Omental fat pad (tissue), 4 donors: Measurements from ENCODE around the gene STATH. TPM values are rescaled to one million over a fixed set of nuclear protein-coding genes. Genes with fewer than 3 reads are reported as not detected.

ENCODE experiments used
- ATAC-seq: fragments of 150-250 bp; one replicate; pipeline ENCODE4 v1.9.1; 2016; ENCODE audit warnings: mild to moderate bottlenecking, moderate library complexity; ENCODE audit not compliant: low FRiP score
- DNase-seq: peaks from one replicate; pipeline ENCODE4 v3.0.0-alpha.2; 2019; ENCODE audit warnings: low spot score
- total RNA-seq, 4 donors: library from RNA; depleted of rRNA; stranded (reverse); fragments of >200 nt; gene quantifications; one replicate each; pipeline ENCODE4 v1.1.0, GENCODE V29; 2016
- TF ChIP-seq, protein P1 (sequence below), 3 donors: fragments of 450-650 bp; IDR thresholded peaks; one replicate each; pipeline ENCODE4 v1.5.1; 2016 to 2017; ENCODE audit warnings: antibody characterized with exemption in 3 of 3, mild to moderate bottlenecking in 3 of 3, moderate library complexity in 2 of 3

The STATH gene, protein sequence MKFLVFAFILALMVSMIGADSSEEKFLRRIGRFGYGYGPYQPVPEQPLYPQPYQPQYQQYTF
- not detected for total RNA-seq

DNA sequence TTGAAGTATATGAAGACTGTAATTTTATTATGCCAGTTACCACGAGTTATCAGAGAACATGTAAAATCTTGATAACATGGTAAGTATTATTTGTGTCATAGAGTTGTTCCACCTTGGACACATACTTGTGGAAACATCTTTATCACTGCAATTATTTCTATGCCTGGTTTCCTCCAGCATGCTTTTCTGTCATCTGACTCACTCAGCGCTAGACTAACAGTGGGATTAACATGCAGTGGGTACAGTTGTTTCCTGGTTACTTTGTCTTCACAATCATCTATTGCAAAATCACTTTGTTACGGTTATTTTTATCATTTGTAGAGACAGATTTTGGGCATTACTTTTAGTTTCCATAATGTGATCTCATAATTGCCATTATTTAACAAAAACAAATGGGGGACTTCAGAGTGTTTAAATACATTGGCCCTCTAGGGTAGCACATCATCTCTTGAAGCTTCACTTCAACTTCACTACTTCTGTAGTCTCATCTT is at the start of gene STATH:
Gene STATH (plus strand): TSS at position 441 of the 491 bp plus-strand sequence. CDS start 2,472 bp downstream, outside the sequence.
- ATAC-seq (no peak), DNase-seq (no peak)
- TF ChIP-seq, protein P1, sequence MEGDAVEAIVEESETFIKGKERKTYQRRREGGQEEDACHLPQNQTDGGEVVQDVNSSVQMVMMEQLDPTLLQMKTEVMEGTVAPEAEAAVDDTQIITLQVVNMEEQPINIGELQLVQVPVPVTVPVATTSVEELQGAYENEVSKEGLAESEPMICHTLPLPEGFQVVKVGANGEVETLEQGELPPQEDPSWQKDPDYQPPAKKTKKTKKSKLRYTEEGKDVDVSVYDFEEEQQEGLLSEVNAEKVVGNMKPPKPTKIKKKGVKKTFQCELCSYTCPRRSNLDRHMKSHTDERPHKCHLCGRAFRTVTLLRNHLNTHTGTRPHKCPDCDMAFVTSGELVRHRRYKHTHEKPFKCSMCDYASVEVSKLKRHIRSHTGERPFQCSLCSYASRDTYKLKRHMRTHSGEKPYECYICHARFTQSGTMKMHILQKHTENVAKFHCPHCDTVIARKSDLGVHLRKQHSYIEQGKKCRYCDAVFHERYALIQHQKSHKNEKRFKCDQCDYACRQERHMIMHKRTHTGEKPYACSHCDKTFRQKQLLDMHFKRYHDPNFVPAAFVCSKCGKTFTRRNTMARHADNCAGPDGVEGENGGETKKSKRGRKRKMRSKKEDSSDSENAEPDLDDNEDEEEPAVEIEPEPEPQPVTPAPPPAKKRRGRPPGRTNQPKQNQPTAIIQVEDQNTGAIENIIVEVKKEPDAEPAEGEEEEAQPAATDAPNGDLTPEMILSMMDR (IDR thresholded peaks at IDR 0.05) = no peak

DNA sequence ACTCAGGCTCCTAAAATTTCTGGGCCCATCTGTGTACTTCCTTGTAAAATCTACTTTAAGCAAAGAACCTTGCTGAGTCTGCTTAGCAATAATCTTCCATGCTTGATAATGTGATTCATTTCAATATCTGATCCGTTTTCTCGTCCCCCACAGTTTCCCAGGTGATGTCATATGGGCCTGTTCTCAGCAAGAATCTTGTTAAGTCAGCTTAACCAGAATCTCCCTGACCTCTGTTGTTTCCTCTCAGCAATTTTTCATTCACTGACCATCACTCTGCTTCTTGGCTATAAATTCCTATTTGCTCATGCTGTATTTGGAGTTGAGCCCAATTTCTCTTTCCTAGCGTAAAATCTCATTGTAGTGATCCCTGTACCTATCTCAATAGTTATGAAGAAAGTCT is 44.2 kb upstream of the STATH start:
- ATAC-seq = no peak
- TF ChIP-seq, protein P1 (IDR thresholded peaks at IDR 0.05) = no peak
- DNase-seq = no peak

DNA sequence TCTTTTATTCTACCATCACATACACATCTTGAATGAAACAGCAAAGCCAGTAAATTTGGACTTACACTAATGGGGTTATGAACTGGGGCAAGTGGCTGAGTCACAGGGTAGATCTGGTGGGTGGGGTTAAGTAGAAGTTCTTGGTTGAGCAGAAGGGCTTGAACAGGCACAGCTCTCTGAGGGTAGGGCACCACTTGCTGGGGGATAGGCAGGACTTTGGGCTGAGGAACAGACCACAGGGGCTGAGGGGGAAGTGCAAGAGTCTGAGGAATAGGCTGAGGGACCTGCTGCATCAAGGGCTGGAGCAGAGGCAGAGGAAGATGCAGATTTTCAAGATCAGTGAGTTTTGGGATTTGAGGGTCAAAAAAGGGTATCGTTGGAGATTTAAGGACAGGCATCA is 38.6 kb upstream of the STATH start:
- DNase-seq (no peak), ATAC-seq (no peak)
- TF ChIP-seq, protein P1 (IDR thresholded peaks at IDR 0.05) = no peak

DNA sequence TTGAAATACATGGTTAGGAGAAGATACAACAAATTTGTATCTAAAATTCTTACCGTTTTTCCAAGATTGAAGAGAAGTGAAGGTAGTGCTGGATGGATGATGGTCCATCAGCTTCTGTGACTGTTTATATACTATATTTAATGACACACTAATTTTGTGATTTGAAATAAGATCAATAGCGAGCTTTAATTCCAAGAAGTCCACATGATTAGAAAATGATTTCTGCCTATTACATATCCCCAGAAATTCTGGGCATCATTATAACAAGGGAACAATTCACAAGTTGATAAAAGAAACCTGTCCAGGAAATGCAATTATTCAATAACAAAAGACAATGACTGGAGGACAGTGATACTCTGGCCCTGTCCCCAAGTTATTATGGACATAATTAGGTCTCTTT is 30.1 kb upstream of the STATH start, which contains the start of gene CSN2:
Gene CSN2 (minus strand): TSS at position 101 of the 400 bp plus-strand sequence. CDS start 4,733 bp downstream, outside the sequence.
- no peak for ATAC-seq
- TF ChIP-seq, protein P1 (IDR thresholded peaks at IDR 0.05) = no peak

DNA sequence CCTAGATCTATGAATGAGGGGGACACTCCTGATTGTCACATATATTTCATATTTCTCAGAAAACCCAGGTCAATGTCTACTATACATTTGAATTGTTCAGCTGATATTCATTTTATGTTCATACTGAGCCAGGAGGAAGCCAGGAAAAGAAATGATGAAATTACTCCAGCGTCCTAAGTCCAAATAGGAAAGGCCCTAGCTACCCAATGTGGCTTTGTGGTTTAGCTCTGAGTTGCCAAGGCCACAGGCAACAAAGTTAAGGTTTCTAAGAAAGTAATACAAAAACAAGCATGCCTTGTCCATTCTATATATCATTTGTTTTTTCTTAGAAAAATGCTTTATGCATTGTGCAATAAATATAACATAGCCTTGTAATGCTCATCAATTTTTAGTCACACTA is 25.7 kb upstream of the STATH start:
- TF ChIP-seq, protein P1 (IDR thresholded peaks at IDR 0.05) = no peak
- ATAC-seq = no peak
- no peak for DNase-seq

More for the DNA sequence above, 30.1 kb upstream of the STATH start, which contains the start of gene CSN2:
- no peak for DNase-seq

DNA sequence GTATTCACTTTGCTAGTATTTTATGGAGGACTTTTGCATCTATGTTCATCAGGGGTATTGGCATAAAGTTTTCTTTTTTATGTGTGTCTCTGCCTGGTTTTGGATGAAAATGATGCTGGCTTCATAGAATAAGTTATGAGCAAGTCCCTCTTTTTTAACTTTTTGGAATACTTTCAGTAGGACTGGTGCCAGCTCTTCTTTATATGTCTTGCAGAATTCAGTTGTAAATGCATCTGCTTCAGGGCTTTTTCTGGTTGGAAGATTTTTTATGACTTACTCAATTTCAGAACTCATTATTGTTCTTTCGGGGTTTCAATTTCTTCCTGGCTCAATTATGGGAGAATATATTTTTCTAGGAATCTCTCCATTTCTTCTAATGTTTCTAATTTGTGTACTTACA is 21.1 kb upstream of the STATH start:
- ATAC-seq = no peak
- TF ChIP-seq, protein P1 (IDR thresholded peaks at IDR 0.05) = no peak
- no peak for DNase-seq

DNA sequence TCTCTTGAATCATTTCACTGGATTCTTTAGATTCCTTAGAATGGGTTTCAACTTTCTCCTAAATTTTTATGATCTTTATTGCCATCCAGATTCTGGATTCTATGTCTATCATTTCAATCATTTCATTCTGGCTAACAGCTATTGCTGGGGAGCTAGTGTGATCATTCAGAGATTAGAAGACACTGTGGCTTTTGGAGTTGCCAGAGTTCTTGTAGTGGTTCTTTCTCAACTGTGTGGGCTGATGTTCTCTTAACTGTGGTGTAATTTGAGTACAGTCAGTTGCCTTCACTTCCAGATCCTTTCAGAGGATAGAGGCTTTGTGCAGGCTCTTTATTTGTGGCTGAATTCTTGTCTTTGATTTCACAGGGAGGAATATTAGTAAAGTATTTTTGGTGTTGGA is 18.2 kb upstream of the STATH start:
- TF ChIP-seq, protein P1 (IDR thresholded peaks at IDR 0.05) = no peak
- ATAC-seq = no peak
- no peak for DNase-seq
